AG10803 (cell line): ENCODE data around the gene NUBP2.

ENCODE experiments used
- DNase-seq: peaks from one replicate; pipeline ENCODE4 v3.0.0; 2010; ENCODE audit warnings: low read depth
- H3K4me3 ChIP-seq: 2 replicates; pipeline ENCODE4 v1.5.1; 2011; ENCODE audit warnings: mild to moderate bottlenecking, low read length, control low read depth
- TF ChIP-seq, protein P1 (sequence below): conservative IDR thresholded peaks from 2 replicates; pipeline ENCODE4 v1.5.1; 2011; ENCODE audit warnings: mild to moderate bottlenecking, low read length, control low read depth, inconsistent platforms

Gene NUBP2

GRCh38 chr16:1743376-1744337 is 39.1 kb upstream of the NUBP2 start:
- H3K4me3 ChIP-seq: no peak overlapping the region
- TF ChIP-seq, protein P1, sequence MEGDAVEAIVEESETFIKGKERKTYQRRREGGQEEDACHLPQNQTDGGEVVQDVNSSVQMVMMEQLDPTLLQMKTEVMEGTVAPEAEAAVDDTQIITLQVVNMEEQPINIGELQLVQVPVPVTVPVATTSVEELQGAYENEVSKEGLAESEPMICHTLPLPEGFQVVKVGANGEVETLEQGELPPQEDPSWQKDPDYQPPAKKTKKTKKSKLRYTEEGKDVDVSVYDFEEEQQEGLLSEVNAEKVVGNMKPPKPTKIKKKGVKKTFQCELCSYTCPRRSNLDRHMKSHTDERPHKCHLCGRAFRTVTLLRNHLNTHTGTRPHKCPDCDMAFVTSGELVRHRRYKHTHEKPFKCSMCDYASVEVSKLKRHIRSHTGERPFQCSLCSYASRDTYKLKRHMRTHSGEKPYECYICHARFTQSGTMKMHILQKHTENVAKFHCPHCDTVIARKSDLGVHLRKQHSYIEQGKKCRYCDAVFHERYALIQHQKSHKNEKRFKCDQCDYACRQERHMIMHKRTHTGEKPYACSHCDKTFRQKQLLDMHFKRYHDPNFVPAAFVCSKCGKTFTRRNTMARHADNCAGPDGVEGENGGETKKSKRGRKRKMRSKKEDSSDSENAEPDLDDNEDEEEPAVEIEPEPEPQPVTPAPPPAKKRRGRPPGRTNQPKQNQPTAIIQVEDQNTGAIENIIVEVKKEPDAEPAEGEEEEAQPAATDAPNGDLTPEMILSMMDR: no peak
- DNase-seq: no peak

GRCh38 chr16:1744338-1744840 is 38.4 kb upstream of the NUBP2 start:
- TF ChIP-seq, protein P1: no peak
- no peak overlapping the region for H3K4me3 ChIP-seq

DNA sequence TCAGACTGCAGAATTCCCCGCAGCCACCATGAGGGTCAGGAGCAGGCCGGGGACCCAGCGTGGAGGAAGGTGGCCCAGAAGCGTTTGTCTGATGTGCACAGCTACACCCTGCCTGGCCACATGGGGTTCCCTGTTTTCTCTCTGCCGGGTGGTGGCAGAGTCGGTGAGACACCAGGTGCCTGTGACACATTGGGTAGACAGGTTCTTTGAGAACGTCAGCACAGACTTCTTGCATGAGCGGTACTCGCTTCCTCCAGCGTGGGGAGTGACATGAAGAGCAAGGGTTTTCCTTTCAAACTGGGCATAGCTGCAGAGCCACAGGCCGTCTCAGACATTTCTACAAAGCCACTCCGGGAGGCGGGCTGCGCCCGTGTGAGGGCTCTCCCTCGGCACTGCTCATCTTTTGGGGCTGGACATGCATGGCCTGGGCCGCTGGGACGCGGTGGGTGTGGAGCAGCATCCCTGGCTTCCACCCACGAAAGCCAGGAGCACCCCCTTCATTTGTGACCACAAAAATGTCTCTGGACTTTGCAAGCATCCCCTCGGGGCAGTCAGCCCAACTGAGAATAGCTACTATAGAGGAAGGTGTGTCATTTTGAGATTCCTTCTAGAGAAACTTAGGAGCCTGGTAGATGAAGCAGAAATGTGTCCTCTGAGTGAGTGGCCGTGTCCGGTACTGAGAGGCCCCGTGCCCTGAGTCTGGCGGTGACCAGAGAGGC is 37.4 kb upstream of the NUBP2 start:
- DNase-seq: peak; percentile 79
- TF ChIP-seq, protein P1: no peak
- H3K4me3 ChIP-seq: no peak overlapping the region

More at GRCh38 chr16:1744338-1744840, 38.4 kb upstream of the NUBP2 start:
- no peak for DNase-seq

- DNase-seq: peak; percentile 57
- TF ChIP-seq, protein P1: no peak
- no peak overlapping the region for H3K4me3 ChIP-seq
These were observed 36.7 kb upstream of the NUBP2 start for GRCh38 chr16:1745900-1746692.

GRCh38 chr16:1746693-1747195 is 36.0 kb upstream of the NUBP2 start:
- no peak for DNase-seq
- H3K4me3 ChIP-seq: no peak overlapping the region
- TF ChIP-seq, protein P1: no peak

DNA sequence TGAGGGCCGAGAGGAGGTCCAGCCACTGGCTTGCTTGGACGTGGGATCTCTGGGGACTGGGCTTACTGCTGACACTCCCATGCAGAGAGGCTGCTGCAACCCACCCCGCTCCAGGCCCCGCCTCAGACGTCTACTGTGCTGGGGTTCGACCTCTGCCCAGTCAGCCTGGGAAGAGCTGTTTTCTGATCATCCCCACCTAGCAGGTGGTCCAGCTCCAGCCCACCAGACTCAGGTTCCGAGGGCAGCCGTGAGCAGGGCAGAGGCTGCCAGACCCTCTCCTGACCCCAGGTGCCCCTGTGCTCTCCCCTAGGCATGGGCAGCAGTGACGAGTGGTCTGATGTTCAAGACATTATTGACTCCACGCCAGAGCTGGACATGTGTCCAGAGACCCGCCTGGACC is 34.8 kb upstream of the NUBP2 start:
- TF ChIP-seq, protein P1: no peak
- DNase-seq: no peak
- no peak overlapping the region for H3K4me3 ChIP-seq
